Measurements from ENCODE around the gene LIPH.
"Not testable (repeated sequence)": the region's sequence is repeated elsewhere in the genome, so short reads cannot be mapped to it uniquely, and the experiment has no call there.

Gene LIPH

DNA sequence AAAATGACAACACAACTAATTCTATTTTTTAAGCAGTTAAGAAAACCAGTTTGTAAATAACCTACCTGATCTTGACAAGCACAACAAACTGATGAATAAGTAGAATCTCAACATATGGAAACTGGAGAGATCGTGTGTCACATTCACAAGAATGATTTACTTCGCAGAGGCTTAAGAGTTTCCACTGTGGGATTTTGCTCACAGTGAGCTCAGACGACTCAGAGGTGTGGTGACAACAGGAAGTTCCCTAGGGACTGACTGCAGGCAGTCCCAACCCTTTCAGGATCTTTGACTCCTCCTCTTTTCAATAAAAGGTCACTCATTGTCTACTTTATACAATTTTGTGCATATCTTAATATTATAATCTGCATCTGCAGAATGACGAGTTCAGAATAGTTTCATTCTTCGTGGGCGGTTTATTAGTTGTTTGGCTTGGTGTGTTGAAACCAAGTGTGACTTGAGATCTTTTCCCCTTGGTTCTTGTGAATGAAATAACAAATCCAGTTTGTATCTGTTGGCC, at the start of gene LIPH:
Gene LIPH, minus strand, starts transcription at position 231 of the 520 bp plus-strand sequence. Its CDS starts 117 bp downstream, at position 114.
- in situ Hi-C loops (cut with MboI; ENCODE audit: low sequenced_read_pairs) = loop anchor here (10.0 kb wide), 1 partner anchor 198 kb away; no protein-coding TSS in a partner anchor
- Histone ChIP-seq H3K4me1 (peaks cover 29% of the 10 kb centered on the region), H3K4me3 (peak within 1 kb of the TSS; percentile 20), H3K36me3 (replicated peaks) (no peaks in the 10 kb centered on the region), H3K27me3 (ENCODE audit: low read depth) (no peaks in the 10 kb centered on the region), H3K9me3 (no peaks in the 10 kb centered on the region)
- peak; percentile 70 to 93 for DNase-seq (ENCODE audit: low spot score in 2 of 2)

DNA sequence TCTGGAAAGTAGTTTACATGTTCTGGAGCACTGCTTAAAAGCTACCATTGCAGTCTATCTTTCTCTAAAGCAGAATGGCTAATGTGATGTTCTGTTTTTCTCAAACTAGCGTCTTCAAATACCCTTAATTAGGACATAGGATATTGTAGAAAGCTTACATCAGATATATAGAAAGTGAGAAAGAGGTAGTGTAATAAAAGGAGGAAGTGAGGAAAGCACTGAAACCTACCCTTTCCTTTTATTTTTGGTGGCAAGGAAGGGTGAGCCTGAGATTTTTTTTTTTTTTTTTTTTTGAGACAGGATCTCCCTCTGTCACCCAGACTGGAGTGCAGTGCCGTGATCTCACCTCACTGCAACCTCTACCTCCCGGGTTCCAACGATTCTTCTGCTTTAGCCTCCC, 43.1 kb upstream of the LIPH start:
- DNase-seq (ENCODE audit: low spot score in 2 of 2) = no peak
- Histone ChIP-seq H3K36me3 (replicated peaks) (peaks cover 21% of the 10 kb centered on the region), H3K9me3 (no peaks in the 10 kb centered on the region), H3K27me3 (ENCODE audit: low read depth) (no peaks in the 10 kb centered on the region), H3K4me3 (no peak overlapping the region), H3K4me1 (no peaks in the 10 kb centered on the region)
- in situ Hi-C loops (cut with MboI; ENCODE audit: low sequenced_read_pairs) = no loop called here

DNA sequence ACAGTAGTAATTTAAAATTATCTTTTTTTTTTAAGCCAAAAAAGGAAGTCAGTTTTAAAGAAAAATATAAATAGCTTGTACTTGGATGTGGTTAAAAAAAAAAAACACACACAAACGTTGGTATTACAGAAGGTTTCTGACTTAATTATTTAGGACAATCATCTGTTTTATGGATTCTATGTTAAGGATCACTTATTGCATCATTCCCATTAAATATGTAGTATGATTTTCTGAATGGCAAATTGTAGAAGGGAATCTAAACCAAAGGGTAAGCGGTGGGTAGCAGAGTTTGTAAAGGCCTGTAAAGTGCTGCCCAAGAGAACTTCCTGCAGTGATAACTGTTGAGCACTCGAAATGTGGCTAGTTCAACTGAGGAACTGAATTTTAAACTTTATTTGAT, 41.7 kb upstream of the LIPH start:
- no peak overlapping the region for H3K4me3 ChIP-seq
- in situ Hi-C loops (cut with MboI; ENCODE audit: low sequenced_read_pairs) = no loop called here
- peaks cover 5% of the 10 kb centered on the region for H3K4me1 ChIP-seq
- no peaks in the 10 kb centered on the region for H3K27me3 ChIP-seq (ENCODE audit: low read depth)
- H3K36me3 ChIP-seq (replicated peaks) = peaks cover 15% of the 10 kb centered on the region
- DNase-seq (ENCODE audit: low spot score in 2 of 2) = no peak
- H3K9me3 ChIP-seq = no peaks in the 10 kb centered on the region

DNA sequence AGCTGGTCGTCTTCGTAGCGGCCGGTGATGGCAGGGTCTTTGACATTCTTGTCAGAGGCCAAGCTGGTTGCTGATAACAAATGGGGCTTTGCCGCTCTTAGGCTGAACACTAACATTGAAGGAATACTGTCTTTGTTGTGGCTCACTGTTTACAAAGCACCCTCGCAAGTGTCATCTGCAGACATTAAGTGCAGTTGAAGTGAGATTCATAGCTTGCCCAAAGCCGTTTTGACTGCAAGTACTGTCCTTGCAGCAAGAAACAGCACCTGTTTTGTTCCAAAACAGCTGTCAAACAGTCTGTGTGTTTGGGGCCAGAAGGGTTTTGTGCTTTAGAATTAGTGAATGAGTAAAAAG, 34.3 kb upstream of the LIPH start:
- Histone ChIP-seq H3K9me3 (no peaks in the 10 kb centered on the region), H3K4me1 (peaks cover 40% of the 10 kb centered on the region), H3K27me3 (ENCODE audit: low read depth) (no peaks in the 10 kb centered on the region), H3K36me3 (replicated peaks) (peaks cover 3% of the 10 kb centered on the region; the same call in 1 of the 2 replicates), H3K4me3 (peak overlapping the region; percentile 93)
- no peak for DNase-seq (ENCODE audit: low spot score in 2 of 2)
- in situ Hi-C loops (cut with MboI; ENCODE audit: low sequenced_read_pairs) = no loop called here

- in situ Hi-C loops (cut with MboI; ENCODE audit: low sequenced_read_pairs) = no loop called here
- no peaks in the 10 kb centered on the region for H3K9me3 ChIP-seq
Measured at GRCh38 chr3:185585859-185586685, 33.7 kb upstream of the LIPH start, which contains the start of gene SENP2. Gene SENP2, plus strand, starts transcription at chr3:185586295. Its CDS starts 119 bp downstream, at chr3:185586414.

DNA sequence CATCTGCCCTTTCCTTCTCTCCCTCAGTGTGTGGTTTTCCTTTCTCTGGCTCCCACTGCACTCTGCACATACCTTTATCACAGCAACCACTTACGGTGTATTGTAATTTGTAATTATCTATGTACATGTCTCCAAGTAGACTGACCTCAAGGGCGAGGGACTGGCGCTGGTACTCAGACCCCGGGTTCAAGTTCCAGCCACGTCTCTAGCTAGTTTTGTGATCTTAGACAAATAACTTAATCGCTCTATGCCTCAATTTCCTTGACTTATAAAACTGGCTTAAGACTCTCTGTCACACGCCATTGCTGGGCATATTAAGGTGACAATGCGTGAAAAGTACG, 33.1 kb upstream of the LIPH start:
- H3K4me3 ChIP-seq = peak overlapping the region; percentile 93
- peaks cover 50% of the 10 kb centered on the region for H3K4me1 ChIP-seq
- no peak for DNase-seq (ENCODE audit: low spot score in 2 of 2)
- 0 out of 2 replicates have a peak, but pooled peaks cover 3% of the 10 kb centered on the region for H3K36me3 ChIP-seq (replicated peaks)
- no peaks in the 10 kb centered on the region for H3K9me3 ChIP-seq
- no peaks in the 10 kb centered on the region for H3K27me3 ChIP-seq (ENCODE audit: low read depth)
- in situ Hi-C loops (cut with MboI; ENCODE audit: low sequenced_read_pairs) = no loop called here

More at GRCh38 chr3:185585859-185586685, 33.7 kb upstream of the LIPH start, which contains the start of gene SENP2:
- Histone ChIP-seq H3K4me3 (peak within 1 kb of the TSS; percentile 93), H3K4me1 (peaks cover 46% of the 10 kb centered on the region), H3K36me3 (replicated peaks) (peaks cover 3% of the 10 kb centered on the region; the same call in 1 of the 2 replicates), H3K27me3 (ENCODE audit: low read depth) (no peaks in the 10 kb centered on the region)
- DNase-seq (ENCODE audit: low spot score in 2 of 2) = peak; percentile 96 to 99

- in situ Hi-C loops (cut with MboI; ENCODE audit: low sequenced_read_pairs) = no loop called here
Measured at GRCh38 chr3:185584686-185585085, 32.3 kb upstream of the LIPH start.

DNA sequence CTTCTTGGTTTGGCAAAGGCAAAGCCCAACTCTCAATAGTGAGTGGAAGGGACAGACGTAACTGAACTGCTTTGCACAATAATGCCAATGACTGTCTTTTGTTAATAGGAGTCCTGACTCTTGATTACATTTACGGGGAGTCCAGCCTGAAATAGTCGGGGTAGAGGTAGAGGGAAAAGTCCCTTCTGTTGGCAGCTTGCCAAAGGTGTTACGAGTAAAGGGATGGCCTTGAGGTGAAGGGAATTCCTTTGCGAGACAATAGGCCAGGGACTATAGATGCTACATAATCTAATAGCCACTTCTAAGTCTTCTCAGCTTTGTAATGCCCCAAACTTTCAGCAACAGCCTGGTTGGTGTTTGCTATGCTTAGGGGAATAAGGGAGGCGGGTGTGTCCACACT, 31.5 kb upstream of the LIPH start:
- Histone ChIP-seq H3K4me1 (peaks cover 44% of the 10 kb centered on the region), H3K9me3 (no peaks in the 10 kb centered on the region), H3K27me3 (ENCODE audit: low read depth) (no peaks in the 10 kb centered on the region), H3K4me3 (no peak overlapping the region), H3K36me3 (replicated peaks) (0 out of 2 replicates have a peak, but pooled peaks cover 3% of the 10 kb centered on the region)
- in situ Hi-C loops (cut with MboI; ENCODE audit: low sequenced_read_pairs) = no loop called here
- DNase-seq (ENCODE audit: low spot score in 2 of 2) = peak; percentile 84 to 90

More at GRCh38 chr3:185584686-185585085, 32.3 kb upstream of the LIPH start:
- Histone ChIP-seq H3K36me3 (replicated peaks) (0 out of 2 replicates have a peak, but pooled peaks cover 3% of the 10 kb centered on the region), H3K27me3 (ENCODE audit: low read depth) (no peaks in the 10 kb centered on the region), H3K9me3 (no peaks in the 10 kb centered on the region), H3K4me3 (no peak overlapping the region), H3K4me1 (peaks cover 50% of the 10 kb centered on the region)
- no peak for DNase-seq (ENCODE audit: low spot score in 2 of 2)

DNA sequence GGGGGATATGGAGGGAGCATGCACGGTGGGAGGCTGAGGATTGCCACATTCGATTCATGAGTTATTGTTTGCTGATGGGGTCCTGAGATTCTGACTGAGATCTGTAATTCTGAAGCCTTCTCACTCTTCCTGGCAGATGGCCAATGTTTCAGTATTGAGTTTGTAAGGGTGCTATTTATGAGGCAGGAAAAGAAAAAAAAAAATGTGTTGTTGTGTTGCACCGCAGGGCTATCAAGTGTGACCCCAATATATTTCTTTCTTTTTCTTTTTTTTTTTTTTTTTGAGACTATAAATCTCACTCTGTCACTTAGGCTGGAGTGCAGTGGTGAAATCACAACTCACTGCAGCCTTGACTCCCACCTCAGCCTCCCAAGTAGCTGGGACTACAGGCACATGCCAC, 30.5 kb upstream of the LIPH start:
- peak in 1 of 2 experiments; percentile 32 for DNase-seq (ENCODE audit: low spot score in 2 of 2)
- H3K4me1 ChIP-seq = peaks cover 38% of the 10 kb centered on the region
- H3K4me3 ChIP-seq = no peak overlapping the region
- no peaks in the 10 kb centered on the region for H3K27me3 ChIP-seq (ENCODE audit: low read depth)
- in situ Hi-C loops (cut with MboI; ENCODE audit: low sequenced_read_pairs) = no loop called here
- no peaks in the 10 kb centered on the region for H3K9me3 ChIP-seq
- 0 out of 2 replicates have a peak, but pooled peaks cover 3% of the 10 kb centered on the region for H3K36me3 ChIP-seq (replicated peaks)

GRCh38 chr3:185582236-185582635, 29.8 kb upstream of the LIPH start:
- in situ Hi-C loops (cut with MboI; ENCODE audit: low sequenced_read_pairs) = no loop called here
- Histone ChIP-seq H3K4me3 (no peak overlapping the region), H3K36me3 (replicated peaks) (0 out of 2 replicates have a peak, but pooled peaks cover 3% of the 10 kb centered on the region), H3K9me3 (no peaks in the 10 kb centered on the region), H3K27me3 (ENCODE audit: low read depth) (no peaks in the 10 kb centered on the region), H3K4me1 (peaks cover 38% of the 10 kb centered on the region)
- DNase-seq (ENCODE audit: low spot score in 2 of 2) = peak; percentile 87 to 98

- H3K36me3 ChIP-seq (replicated peaks); H3K4me1 ChIP-seq; H3K27me3 ChIP-seq (ENCODE audit: low read depth); in situ Hi-C loops (cut with MboI; ENCODE audit: low sequenced_read_pairs); H3K9me3 ChIP-seq; H3K4me3 ChIP-seq: not testable (repeated sequence)
- DNase-seq (ENCODE audit: low spot score in 2 of 2) = peak; percentile 66 to 72
Measured at GRCh38 chr3:185575108-185575869, 22.9 kb upstream of the LIPH start.

GRCh38 chr3:185572183-185572582, 19.8 kb upstream of the LIPH start:
- peaks cover 5% of the 10 kb centered on the region for H3K4me1 ChIP-seq
- H3K4me3 ChIP-seq = no peak overlapping the region
- no peaks in the 10 kb centered on the region for H3K27me3 ChIP-seq (ENCODE audit: low read depth)
- no peak for DNase-seq (ENCODE audit: low spot score in 2 of 2)
- in situ Hi-C loops (cut with MboI; ENCODE audit: low sequenced_read_pairs) = no loop called here
- peaks cover 6% of the 10 kb centered on the region; the same call in 1 of the 2 replicates for H3K9me3 ChIP-seq
- H3K36me3 ChIP-seq (replicated peaks) = no peaks in the 10 kb centered on the region

DNA sequence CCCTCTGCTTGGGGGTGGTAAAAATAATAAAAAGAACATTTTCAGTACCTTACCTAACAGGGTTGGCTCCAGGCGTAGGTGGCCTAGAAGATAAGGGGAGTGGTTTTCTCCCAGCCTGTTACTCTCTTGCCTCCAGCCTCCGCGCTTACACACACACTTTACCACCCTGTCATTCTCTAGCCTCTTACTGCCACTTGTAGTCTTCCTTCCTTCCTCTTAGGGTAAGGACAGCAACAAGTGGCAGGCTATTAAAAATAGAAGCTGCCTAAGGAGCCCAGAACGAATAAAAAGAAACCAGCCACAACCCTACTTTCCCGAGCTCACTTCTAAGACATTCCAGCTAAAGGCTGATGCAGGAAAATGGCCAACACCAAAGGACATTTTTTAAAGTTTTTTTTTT, 9.6 kb upstream of the LIPH start:
- peaks cover 17% of the 10 kb centered on the region for H3K4me1 ChIP-seq
- no peak overlapping the region for H3K4me3 ChIP-seq
- no peaks in the 10 kb centered on the region for H3K9me3 ChIP-seq
- DNase-seq (ENCODE audit: low spot score in 2 of 2) = peak; percentile 37 to 48
- no peaks in the 10 kb centered on the region for H3K27me3 ChIP-seq (ENCODE audit: low read depth)
- in situ Hi-C loops (cut with MboI; ENCODE audit: low sequenced_read_pairs) = no loop called here
- H3K36me3 ChIP-seq (replicated peaks) = no peaks in the 10 kb centered on the region
